Activated naive CD4-positive, alpha-beta T cell treated with Interleukin-2 at 50 U/mL for 16 hours (primary cell): ENCODE measurements around the gene KLF3.

ENCODE experiments used
- DNase-seq: peaks from one replicate; pipeline ENCODE4 v3.0.0-alpha.2; 2020

KLF3 gene

DNA sequence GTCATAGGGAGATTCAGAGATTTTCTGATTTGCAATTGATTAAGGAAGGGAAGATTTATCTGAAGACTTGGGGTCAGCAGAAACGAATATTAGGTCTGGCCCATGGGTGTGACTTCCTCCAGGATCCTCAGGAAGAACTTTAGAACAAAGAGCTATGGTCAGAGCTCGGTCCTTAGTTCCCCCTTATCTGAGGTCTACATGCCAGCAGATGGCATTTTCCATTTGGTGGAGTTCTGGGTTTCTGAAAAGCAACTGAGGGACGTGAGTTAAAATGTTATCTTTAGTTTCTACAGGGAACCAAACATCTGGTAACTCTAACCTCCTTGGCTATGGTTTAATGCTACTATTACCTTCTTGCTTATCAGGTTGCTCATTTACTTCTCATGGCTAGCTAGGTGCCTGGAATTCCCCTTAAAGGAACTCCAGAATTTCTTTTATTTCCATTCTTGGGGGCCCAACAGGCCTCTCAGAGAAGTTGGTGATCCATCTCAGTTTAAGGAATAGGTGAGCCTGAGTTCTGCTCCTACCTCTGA, 40.7 kb downstream of the KLF3 start:
- no peak for DNase-seq

DNA sequence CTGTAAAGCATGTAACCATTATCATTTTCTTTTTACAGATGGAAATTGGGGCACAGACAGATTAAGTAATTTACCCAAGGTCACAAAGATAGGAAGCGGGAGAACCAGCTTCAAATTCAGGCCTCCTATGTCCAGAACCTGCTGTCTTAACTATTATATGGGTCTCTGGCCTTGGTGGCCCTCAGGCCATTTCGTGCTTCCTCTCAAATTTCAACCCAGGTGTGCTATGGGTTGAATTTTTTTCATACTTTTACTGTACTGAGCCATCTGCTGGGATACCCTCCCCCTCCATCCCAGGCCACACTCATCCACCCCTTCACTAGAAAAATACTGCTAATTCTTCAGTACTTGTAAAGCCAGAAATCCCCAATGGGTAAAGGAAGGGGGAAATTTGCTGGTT, 42.3 kb downstream of the KLF3 start:
- DNase-seq: no peak

DNA sequence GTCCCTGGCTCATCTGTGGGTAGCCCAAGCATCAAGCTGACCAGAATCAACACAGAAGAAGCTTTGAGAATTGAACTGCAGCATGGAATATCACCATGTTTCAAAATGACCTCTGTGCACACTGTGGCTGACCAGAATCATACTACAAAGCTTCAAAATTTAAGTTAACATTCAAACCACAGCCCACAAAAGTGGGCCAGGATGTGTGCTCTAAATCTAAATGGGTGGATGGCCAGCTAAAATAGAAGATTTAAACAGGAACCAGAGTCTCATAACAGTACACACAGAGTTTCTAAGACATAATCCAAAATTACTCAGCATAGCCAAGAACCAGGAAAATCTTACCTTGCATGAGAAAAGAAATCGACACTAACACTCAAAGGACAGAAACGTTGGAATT, 46.1 kb downstream of the KLF3 start:
- no peak for DNase-seq

DNA sequence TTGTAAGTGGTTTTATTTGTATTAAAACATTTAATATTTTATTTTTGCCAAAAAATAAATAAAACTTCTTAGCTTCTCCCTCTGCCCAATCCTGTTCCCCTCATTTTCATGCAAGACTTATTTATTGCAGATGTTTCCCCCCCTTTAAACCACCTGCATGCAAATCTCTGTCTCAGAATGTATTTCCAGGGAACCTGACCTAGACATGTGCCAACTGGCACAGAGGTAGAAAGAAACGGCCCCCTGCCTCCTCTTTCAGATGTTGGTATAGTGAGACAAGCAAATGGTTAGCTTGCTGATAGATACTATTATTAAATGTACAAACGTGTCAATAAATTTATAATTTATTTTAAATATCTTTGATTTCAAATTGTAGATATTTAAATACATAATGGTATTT, 47.1 kb downstream of the KLF3 start:
- no peak for DNase-seq

DNA sequence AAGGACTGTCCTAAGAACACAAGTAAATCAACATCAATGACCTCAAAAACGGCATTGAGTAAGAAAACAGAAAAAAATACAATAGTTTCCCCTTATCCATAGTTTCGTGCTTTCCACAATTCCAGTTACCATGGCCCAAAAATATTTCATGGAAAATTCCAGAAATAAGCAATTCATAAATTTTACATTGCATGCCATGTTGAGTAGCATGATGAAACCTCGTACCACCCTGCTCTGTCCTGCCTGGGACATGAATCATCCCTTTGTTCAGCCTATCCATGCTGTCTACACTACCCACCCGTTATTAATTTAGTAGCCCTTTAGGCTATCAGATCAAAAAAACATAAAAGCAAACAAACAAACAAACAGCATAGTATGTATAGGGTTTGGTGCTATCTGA, 51.1 kb downstream of the KLF3 start:
- DNase-seq: no peak

DNA sequence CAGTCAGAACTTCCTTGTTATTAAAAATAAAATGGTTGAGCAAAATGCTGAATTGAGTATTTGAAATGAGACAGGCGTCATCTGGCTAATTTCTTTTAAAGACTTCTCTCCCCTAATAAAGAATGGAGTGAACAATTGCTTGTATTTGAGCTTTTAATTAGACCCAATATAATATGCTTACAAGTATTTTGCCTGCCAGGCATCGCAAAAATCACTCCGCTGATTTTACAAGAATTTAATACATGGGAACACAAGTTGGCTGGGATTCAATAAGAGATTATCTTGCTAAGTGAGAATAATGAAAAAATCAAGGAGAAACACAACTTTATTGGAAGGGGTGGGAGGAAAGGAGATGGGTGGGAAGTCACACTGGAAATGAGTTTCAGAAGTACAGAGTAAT, 52.3 kb downstream of the KLF3 start:
- DNase-seq: no peak

DNA sequence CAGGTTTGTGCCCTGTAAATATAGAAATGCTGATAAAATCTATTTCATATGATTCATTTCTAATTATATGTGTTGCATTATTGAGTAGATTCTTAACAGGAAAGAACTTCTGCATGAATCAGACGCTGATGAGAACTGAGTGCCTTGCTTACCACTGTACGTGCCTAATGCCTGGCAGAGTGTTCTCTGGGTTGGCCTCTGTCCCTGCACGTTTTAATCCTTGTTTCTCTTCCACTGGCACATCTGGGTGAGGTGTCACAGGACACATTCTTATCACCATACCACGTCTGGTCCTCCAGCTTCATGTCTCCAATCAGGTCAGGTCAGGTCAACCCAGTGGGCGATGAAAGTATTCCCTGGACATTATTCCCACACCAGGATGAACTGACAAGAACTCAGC, 53.6 kb downstream of the KLF3 start:
- no peak for DNase-seq

DNA sequence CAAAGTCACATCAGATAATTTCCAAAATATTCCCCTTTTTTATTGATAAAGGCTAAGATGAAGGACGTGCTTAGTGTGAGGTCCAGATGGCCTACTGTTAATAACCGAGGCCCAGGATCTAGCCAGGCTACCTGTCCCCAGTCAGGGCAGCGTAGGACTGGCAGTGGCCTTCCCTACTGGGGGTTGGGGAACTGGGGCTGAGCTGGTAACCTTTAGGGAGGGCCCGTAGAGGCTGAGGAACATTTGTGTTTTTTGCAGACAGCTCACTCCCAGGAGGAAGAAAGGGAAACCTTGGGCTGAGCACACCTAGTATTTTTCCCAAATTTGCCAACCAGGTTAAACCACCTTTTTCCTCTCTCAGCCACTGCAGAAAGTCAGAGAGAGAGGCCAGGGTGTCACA, 59.1 kb downstream of the KLF3 start:
- DNase-seq: no peak

DNA sequence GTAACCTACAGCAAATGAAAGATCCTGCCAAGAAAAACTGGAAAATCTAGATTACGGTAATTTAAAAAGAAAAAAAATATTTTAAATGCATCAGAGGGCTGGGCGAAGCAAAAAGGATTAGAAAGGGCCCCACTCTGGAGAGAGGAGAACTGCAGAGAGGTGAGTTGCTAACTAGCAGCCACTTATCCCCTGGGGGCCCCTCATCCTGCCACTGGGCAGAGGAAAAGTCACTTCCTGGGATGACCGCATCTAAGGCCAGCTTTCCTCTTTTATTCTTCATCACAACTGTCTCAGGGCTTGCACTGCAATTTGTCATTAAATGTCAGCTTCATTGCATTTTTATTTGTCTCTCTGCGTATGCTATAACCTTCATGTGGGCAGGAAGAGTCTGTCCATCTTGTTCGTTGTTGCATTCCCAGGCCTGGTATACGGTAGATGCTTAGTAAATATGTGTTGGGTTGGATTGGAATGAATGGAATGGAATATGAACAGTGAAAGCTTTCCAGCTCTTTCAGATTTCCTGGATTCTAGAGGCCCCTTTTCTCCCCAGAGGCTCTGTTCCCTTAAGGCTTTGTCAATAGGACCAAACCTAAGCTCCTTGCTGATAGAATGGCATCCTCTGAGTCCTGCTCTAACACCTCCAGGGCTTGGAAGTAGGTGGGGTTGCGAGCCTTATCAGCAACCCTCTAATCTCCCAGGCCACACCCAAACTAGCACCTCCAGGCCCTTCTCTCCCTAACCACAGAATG, 59.9 kb downstream of the KLF3 start:
- no peak for DNase-seq

DNA sequence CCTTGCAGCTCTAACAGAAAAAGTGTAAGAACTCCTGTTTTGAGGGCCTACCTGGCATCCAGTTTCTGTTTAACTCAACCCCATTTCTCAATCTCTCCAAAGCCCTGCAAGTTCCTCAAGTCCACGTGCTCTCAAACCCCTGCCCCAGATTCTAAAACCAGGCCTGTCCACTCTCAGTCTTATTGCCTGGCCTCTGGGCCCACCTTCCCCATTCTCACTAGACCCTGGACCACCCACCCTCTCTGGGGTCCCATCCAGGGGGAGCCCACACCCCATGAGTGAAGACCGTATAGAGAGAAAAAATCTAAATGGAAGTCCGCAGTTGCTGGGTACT, 60.4 kb downstream of the KLF3 start:
- DNase-seq: no peak

DNA sequence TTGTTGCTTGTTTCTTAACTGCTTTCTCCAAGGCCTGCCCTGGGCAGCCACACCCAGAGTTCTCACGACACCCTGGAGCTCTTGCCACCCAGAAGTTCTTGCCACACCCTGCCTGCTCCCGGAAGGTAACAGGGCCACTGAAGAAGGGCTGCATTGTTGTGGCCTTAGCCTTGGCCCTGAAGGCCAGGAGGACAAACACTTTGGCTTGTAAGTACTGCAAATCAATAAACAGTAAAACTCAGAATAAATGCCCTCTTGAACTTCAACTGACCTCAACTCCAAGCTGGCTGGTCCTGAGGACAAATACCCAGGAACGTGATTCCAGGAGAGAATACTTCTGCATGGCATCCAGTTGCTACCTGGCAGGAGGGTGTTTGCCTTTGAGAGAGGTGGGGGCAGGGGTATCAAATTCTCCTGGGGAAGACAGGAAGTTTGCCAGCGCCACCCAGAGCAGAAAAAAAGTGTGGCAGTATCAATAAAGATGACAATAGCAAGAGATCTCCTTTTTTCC, 64.7 kb downstream of the KLF3 start:
- no peak for DNase-seq

DNA sequence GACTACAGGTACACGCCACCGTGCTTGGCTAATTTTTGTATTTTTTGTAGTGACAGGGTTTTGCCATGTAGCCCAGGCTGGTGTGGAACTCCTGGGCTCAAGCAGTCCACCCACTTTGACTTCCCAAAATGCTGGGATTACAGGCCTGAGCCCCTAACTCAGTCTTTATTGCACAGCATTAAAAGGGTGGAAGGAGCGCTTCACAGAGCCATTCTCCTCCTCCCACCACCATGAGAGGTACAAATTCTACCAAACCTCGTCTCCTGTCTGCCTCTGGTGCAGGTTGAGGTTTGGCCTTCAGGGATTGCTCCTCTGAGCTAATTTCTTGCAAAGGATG, 66.5 kb downstream of the KLF3 start:
- no peak for DNase-seq

DNA sequence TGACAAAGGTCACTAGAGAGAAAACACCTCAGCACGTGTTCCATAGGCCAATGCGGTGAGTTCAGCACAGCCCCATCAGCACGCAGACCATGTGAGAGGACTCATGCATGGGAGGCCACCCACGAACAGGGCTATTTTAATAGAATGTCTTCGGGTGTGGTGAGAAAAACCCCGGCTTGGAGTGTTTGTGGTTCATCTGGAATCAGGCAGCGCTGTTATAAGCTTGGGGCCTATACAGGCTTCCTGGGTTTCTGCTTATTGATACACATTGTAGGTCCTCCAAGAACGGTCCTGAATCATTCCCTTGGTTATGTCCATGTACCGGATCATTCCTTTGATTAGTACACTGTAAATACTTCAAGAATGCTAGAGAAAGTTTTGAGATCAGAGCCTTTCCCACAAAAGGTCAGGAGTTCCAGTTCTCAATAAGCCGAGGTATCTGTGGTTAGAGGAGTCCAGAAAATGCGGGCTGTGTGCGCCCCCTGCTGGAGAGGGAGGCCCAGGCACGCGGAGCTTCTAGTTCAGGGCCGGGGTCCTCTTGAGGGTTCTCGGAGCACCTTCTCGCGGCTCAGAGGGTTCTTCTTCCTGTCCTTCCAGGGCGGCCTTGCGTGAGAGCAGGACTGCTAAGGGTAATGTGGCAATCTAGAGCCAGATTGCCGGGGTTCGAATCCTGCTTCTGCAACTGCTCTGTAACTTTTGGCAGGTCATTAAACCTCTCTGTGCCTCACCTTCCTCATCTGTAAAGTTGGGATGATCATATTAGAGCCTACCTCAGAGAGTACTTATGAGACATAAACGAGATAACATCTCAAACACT, 67.0 kb downstream of the KLF3 start:
- peak; percentile 82 for DNase-seq

DNA sequence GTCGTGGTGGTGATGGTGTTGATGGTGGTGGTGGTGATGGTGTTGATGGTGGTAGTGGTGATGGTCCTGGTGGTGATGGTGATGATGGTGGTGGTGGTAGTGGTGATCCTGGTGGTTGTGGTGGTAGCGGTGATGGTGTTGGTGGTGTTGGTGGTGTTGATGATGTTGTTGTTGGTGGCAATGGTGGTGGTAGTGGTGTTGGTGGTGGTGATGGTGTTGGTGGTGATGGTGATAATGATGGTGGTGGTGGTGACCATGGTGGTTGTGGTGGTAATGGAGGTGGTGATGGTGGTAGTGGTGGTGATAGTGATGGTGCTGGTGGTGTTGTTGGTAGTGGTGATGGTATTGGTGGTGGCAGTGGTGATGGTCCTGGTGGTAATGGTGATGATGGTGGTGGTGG, 69.7 kb downstream of the KLF3 start:
- no peak for DNase-seq

DNA sequence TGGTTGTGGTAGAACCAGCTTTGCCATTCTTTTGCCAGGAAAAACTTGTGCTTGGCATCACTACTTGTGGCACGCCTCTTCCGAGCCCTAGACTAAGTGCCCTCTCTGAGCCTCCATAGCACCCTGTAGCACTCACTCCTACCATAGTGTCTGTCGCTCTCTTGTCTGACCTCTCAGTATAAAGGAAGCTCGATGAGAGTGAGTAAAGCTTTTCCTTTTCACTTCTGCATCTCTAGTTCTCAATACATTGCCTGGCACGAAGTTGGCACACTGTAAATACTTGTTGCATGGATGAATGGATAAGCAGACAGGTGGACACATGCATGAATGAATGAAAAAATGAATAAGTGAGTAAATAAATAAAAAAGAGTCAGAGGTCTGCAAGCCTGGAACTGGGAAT, 70.4 kb downstream of the KLF3 start:
- no peak for DNase-seq

DNA sequence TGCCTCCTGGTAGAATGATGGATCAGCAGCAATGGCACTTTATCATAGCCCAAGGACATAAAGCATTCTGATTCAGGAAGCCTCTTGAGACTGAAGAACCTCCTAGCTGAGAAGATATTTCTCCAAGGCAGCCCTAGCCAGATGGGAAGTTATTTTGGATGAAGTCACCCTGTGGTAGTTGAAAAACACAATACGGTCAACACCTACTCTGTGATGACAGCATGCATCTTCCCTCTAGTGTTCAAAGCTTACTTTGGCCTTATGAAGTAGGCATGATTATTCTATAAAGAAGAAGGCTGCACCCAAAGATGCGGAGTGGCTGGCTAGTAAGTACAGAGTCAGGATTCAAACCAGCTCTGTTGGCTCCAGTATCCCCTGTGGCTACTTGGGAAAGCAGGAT, 70.9 kb downstream of the KLF3 start:
- DNase-seq: no peak

DNA sequence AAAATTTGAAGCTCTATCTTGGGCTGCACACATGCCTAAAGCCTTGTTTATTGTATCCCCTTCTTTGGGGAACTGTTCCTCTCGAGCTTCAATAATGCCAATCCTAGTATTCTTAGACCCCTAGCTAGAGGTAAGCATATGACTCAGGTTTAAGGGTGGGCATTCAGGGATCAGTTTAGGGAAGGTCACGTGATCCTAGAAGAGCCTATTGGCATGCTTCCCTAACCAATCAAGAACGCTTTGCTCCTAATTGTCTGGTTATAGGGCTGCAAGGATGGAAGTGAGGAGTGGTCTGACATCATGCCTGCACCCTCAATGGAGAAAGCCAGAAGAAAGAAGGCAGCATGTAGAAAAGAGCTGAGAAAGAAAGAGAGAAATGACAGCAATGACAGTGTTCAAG, 71.9 kb downstream of the KLF3 start:
- no peak for DNase-seq

DNA sequence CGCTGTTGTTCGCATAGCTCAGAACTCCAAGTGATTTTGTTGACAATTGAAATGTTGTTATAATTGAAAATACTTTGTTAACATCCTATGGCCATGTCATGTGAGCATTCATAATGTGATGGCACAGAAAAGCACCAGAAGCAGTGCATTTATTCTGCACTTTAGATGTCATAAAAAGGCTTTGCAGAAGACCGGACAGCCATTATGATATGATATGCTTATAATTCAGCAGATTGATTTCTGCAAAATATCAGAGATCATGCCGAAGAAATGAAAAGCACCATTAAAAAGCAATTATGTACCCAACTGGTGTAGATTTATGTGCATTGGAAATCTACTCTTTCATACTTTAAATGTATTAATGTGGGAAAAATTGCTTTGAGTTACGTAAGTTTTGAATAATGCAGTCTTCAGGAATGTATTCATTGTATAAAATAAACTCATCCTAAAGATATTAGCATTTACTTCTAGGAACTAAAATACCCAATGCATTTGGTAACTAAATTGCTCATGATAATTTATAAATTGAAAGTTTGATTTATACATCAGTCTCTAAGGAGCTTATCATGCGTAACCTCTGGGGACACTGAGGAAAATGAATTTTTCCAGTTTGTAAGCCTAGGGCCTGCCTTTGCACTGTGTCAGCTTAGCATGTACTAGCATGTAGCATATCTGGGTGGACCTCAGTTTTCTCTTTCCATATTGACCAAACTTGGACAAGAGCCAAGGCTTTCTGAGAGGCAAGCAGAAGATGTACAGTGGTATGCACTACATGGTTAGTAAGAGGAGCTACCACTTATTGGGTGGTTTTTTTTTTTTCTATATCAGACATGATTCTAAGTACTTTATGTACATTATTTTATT, 75.2 kb downstream of the KLF3 start:
- no peak for DNase-seq

DNA sequence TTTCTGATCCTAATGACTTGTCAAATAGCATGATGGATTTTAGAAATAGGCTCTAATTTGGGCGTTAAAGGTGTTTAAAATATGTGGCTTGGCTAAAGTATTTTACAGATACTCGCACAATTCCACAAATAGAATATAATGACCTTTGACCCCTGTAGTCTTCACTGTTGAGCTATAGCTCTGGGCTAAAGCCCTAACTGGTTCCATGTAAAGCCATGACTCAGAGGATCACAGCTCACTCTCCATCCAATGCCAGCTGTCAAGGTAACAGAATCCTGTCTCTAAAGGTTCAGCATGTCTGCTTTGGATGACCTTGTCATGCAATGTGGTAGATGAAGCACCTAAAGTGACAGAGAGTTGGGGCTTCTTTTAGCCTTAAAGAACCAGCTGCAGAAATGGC, 76.3 kb downstream of the KLF3 start:
- DNase-seq: no peak

DNA sequence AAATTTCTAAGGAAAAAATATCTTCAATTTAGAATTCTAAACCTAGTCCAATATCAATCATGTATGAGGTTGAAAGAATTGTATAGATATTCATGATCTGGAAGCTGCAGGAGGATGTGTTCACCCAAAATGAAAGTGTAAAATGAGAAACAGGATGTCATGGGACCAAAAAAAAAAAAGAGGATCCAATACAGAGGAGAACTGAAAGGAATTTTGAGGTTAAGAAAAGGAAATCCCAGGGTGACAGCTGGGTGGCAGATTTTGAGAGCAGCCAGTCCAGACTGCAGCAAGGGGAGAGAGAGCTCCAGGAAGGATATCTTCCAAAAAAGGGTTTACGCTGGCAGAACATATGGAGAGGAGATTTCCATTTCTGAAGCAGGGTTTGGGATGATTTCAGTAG, 79.9 kb downstream of the KLF3 start:
- no peak for DNase-seq

DNA sequence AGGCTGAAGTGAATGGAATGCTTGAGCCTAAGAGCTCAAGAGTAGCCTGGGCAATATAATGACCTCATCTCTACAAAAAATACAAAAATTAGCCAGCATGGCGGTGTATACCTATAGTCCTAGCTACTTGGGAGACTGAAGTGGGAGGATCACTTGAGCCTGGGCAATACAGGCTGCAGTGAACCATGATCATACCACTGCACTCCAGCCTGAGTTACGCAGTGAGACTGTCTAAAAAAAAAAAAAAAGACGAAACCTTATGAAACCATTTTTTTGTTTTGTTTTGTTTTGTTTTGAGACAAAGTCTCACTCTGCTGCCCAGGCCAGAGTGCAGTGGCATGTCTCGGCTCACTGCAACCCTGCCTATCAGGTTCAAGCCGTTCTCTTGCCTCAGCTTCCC, 81.9 kb downstream of the KLF3 start:
- no peak for DNase-seq

DNA sequence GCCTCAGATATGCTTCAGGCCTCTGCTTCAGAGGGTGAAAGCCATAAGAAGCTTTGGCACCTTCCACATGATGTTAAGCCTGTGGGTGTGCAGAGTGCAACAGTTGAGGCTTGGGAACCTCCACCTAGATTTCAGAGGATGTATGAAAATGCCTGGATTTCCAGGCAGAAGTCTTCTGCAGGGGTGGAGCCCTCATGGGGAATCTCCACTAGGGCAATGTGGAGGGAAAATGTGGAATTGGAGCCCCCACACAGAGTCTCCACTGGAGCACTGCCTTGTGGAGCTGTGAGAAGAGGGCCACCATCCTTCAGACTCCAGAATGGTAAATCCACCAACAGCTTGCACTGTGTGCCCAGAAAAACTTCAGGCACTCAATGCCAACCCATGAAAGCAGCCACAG, 83.6 kb downstream of the KLF3 start:
- DNase-seq: no peak

DNA sequence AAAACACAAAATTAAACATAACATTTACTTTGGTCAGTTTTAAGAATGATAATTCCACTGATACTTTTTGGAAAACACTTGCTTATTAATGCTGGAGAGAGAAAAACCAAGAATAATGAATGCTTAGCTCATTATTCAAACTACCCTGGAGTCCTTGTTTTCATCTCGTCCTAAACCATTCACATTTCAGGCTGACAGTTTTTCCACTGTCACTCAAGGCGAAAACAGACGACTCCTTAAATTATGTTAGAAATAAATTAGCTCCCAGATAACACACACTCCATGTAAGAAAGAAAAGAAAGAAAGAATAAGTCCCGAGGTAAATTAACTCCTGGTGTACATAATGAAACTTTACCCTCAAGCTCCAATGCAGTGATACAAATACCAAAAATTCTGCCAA, 85.3 kb downstream of the KLF3 start:
- no peak for DNase-seq
